HepG2 (cell line): ENCODE data around the gene KIAA1958. TPM values are rescaled to one million over a fixed set of nuclear protein-coding genes. Genes with fewer than 3 reads are reported as not detected.

ENCODE experiments used
- DNMT3B ChIP-seq: conservative IDR thresholded peaks from 2 replicates; pipeline ENCODE4 v1.6.1; 2016; ENCODE audit warnings: missing biosample characterization, control low read depth
- FLYWCH1 ChIP-seq: sonication (generic); formaldehyde crosslinking; IDR thresholded peaks from 2 replicates; pipeline ENCODE4 v1.8.1; 2023; ENCODE audit warnings: mild to moderate bottlenecking, missing genetic modification reagents
- FOXO1 ChIP-seq: sonication (generic); formaldehyde crosslinking; IDR thresholded peaks from 2 replicates; pipeline ENCODE4 v1.4.0; 2020; ENCODE audit warnings: missing genetic modification reagents
- HDAC2 ChIP-seq: sonication (generic); formaldehyde crosslinking; IDR thresholded peaks from 2 replicates; pipeline ENCODE4 v1.4.0; 2020; ENCODE audit warnings: missing genetic modification reagents
- HMGA1 ChIP-seq: sonication (generic); formaldehyde crosslinking; conservative IDR thresholded peaks from 2 replicates; pipeline ENCODE4 v1.4.0; 2020; ENCODE audit warnings: missing genetic modification reagents
- HNRNPH1 ChIP-seq: fragments of 200-400 bp; formaldehyde crosslinking; optimal IDR thresholded peaks from 2 replicates; pipeline ENCODE3; 2017; ENCODE audit warnings: mild to moderate bottlenecking, low read depth, low read length
- KAT7 ChIP-seq: IDR thresholded peaks from 2 replicates; pipeline ENCODE4 v1.6.1; 2018; ENCODE audit warnings: borderline replicate concordance, missing compliant biosample characterization
- KDM2A ChIP-seq: sonication (generic); formaldehyde crosslinking; IDR thresholded peaks from 2 replicates; pipeline ENCODE4 v1.4.0; 2020; ENCODE audit warnings: low read depth, missing genetic modification reagents, borderline replicate concordance
- LBX2 ChIP-seq: sonication (generic); formaldehyde crosslinking; IDR thresholded peaks from 2 replicates; pipeline ENCODE4 v1.5.0; 2020; ENCODE audit warnings: missing genetic modification reagents, mild to moderate bottlenecking, borderline replicate concordance
- MED1 ChIP-seq: sonication (generic); formaldehyde crosslinking; IDR thresholded peaks from 2 replicates; pipeline ENCODE4 v1.4.0; 2020; ENCODE audit warnings: missing genetic modification reagents
- MLXIP ChIP-seq: sonication (generic); formaldehyde crosslinking; IDR thresholded peaks from 2 replicates; pipeline ENCODE4 v1.9.0; 2021; ENCODE audit warnings: missing genetic modification reagents, borderline replicate concordance
- NCOA5 ChIP-seq: sonication (generic); formaldehyde crosslinking; IDR thresholded peaks from 2 replicates; pipeline ENCODE4 v1.4.0; 2020; ENCODE audit warnings: missing genetic modification reagents
- NR2F6 ChIP-seq, 2 experiments: IDR thresholded peaks; 2 replicates each; pipeline ENCODE4 v1.6.1; 2016; ENCODE audit warnings: antibody characterized with exemption in 1 of 2, mild to moderate bottlenecking in 1 of 2
- NR3C1 ChIP-seq: sonication (generic); formaldehyde crosslinking; IDR thresholded peaks from 2 replicates; pipeline ENCODE4 v1.4.0; 2020; ENCODE audit warnings: missing genetic modification reagents
- PLRG1 ChIP-seq: fragments of 450-650 bp; conservative IDR thresholded peaks from 2 replicates; pipeline ENCODE4 v1.6.1; 2016
- SRF ChIP-seq: IDR thresholded peaks from 2 replicates; pipeline ENCODE4 v1.6.1; 2011; ENCODE audit warnings: mild to moderate bottlenecking, low read depth, low read length, moderate library complexity
- TEF ChIP-seq: sonication (generic); formaldehyde crosslinking; IDR thresholded peaks from 2 replicates; pipeline ENCODE4 v1.5.0; 2020; ENCODE audit warnings: missing genetic modification reagents
- THRA ChIP-seq: sonication (generic); formaldehyde crosslinking; IDR thresholded peaks from 2 replicates; pipeline ENCODE4 v1.4.0; 2020; ENCODE audit warnings: missing genetic modification reagents, borderline replicate concordance
- ZBTB3 ChIP-seq: sonication (generic); formaldehyde crosslinking; IDR thresholded peaks from 2 replicates; pipeline ENCODE4 v1.4.0; 2020; ENCODE audit warnings: low read depth, mild to moderate bottlenecking, moderate library complexity, missing genetic modification reagents, borderline replicate concordance
- ZNF503 ChIP-seq: sonication (generic); formaldehyde crosslinking; IDR thresholded peaks from 2 replicates; pipeline ENCODE4 v1.4.0; 2020; ENCODE audit warnings: missing genetic modification reagents
- ZNF619 ChIP-seq: sonication (generic); formaldehyde crosslinking; IDR thresholded peaks from 2 replicates; pipeline ENCODE4 v1.4.0; 2020; ENCODE audit warnings: mild to moderate bottlenecking, missing genetic modification reagents
- ZNF724P ChIP-seq: sonication (generic); formaldehyde crosslinking; IDR thresholded peaks from 2 replicates; pipeline ENCODE4 v1.8.0; 2022; ENCODE audit warnings: missing genetic modification reagents, borderline replicate concordance
- ZNF737 ChIP-seq: sonication (generic); formaldehyde crosslinking; IDR thresholded peaks from 2 replicates; pipeline ENCODE4 v1.5.0; 2020; ENCODE audit warnings: missing genetic modification reagents, mild to moderate bottlenecking, borderline replicate concordance
- ZNF883 ChIP-seq: sonication (generic); formaldehyde crosslinking; IDR thresholded peaks from 2 replicates; pipeline ENCODE4 v1.5.1; 2020; ENCODE audit warnings: mild to moderate bottlenecking, missing genetic modification reagents; ENCODE audit errors: not compliant biosample characterization
- polyA plus RNA-seq, 8 experiments: library from polyadenylated mRNA; depleted of rRNA in 3 of 8; stranded (reverse) in 7 of 8; unstranded in 1 of 8; fragments of >200 nt; fragmentation: Illumina TruSeq in 4 of 8; extraction: Trizol in 4 of 8; gene quantifications; 2 replicates each; pipeline versions ENCODE4 v1.2.1 to v1.2.3, GENCODE V29; 2011 to 2016; ENCODE audit warnings: low read depth in 4 of 8, missing spikeins in 1 of 8, mixed read lengths in 1 of 8; ENCODE audit not compliant: insufficient read depth in 1 of 8
- total RNA-seq, 5 experiments: library from RNA; depleted of rRNA; stranded (reverse); fragments of >200 nt; fragmentation: Illumina TruSeq; extraction: Trizol; gene quantifications; 2 replicates each; pipeline ENCODE4 v1.2.3, GENCODE V29; 2016; ENCODE audit warnings: low read depth in 1 of 5

The KIAA1958 gene
- total and polyA plus RNA-seq, 2 of the 13 experiments (the other 11 are each of a cell fraction or from before 2014, with no cell fraction given): 8.5 to 10.3 TPM

GRCh38 chr9:112496074-112496722, 9.6 kb downstream of the KIAA1958 start (continued):
- TF ChIP-seq FLYWCH1 (CRISPR knock-in tag) (no peak), LBX2 (CRISPR knock-in tag) (no peak), TEF (CRISPR knock-in tag) (peak; percentile 90; the same call in 1 of the 2 replicates), MED1 (CRISPR knock-in tag) (peak; percentile 46; the same call in 1 of the 2 replicates), ZBTB3 (no peak), FOXO1 (CRISPR knock-in tag) (peak; percentile 39; the same call in 1 of the 2 replicates), HDAC2 (CRISPR knock-in tag) (peak; percentile 57; the same call in 1 of the 2 replicates), THRA (peak; percentile 57), PLRG1 (no peak), SRF (no peak), HMGA1 (no peak), KDM2A (CRISPR knock-in tag) (no peak), HNRNPH1 (no peak), ZNF883 (CRISPR knock-in tag) (no peak), ZNF737 (CRISPR knock-in tag) (no peak), NR2F6 (IDR thresholded peaks at IDR 0.05) (peak; percentile 75), NR2F6 (CRISPR knock-in tag; IDR thresholded peaks at IDR 0.05) (peak; percentile 72), KAT7 (CRISPR knock-in tag) (0 out of 2 replicates have a peak, but pooled peaks have one; percentile 62), NR3C1 (CRISPR knock-in tag) (no peak), ZNF503 (CRISPR knock-in tag) (0 out of 2 replicates have a peak, but pooled peaks have one; percentile 24), NCOA5 (CRISPR knock-in tag) (no peak), DNMT3B (CRISPR knock-in tag) (no peak), MLXIP (no peak), ZNF619 (no peak), ZNF724P (CRISPR knock-in tag) (no peak)
